Keratinocyte (primary cell): ENCODE data around the gene CCBE1. TPM values are rescaled to one million over a fixed set of nuclear protein-coding genes. Genes with fewer than 3 reads are reported as not detected.

Experiments
- DNase-seq: peaks from one replicate; pipeline ENCODE4 v3.0.0-alpha.2; 2011; ENCODE audit warnings: low read depth, missing footprints, low spot score
- FAIRE-seq: peaks from 2 replicates; lab custom pipeline; 2011; peaks lifted over from hg19 to GRCh38; lab: Jason Lieb, UNC
- H2AFZ ChIP-seq: 2 replicates; pipeline ENCODE4 v1.6.0; 2012; ENCODE audit warnings: low read length, control low read depth, inconsistent platforms; ENCODE audit not compliant: control insufficient read depth
- H3K27ac ChIP-seq: 2 replicates; pipeline ENCODE4 v1.5.1; 2011; ENCODE audit warnings: low read length; ENCODE audit not compliant: control insufficient read depth, insufficient read depth
- H3K27me3 ChIP-seq: 3 replicates; pipeline ENCODE4 v1.6.0; 2011; ENCODE audit warnings: low read length; ENCODE audit not compliant: control insufficient read depth, insufficient read depth; ENCODE audit errors: extremely low read depth
- H3K36me3 ChIP-seq, 2 experiments: 2 replicates in 1 of 2; 3 replicates in 1 of 2; pipeline ENCODE4 v1.5.1; 2011; ENCODE audit warnings: low read length in 2 of 2, mild to moderate bottlenecking in 1 of 2; ENCODE audit not compliant: control insufficient read depth in 2 of 2, insufficient read depth in 2 of 2; ENCODE audit errors: extremely low read depth in 1 of 2
- H3K4me1 ChIP-seq: 3 replicates; pipeline ENCODE4 v1.5.1; 2011; ENCODE audit warnings: low read length; ENCODE audit not compliant: control insufficient read depth, insufficient read depth; ENCODE audit errors: extremely low read depth
- H3K4me2 ChIP-seq: 3 replicates; pipeline ENCODE4 v1.6.0; 2011; ENCODE audit warnings: low read depth, low read length; ENCODE audit not compliant: control insufficient read depth, insufficient read depth; ENCODE audit errors: extremely low read depth
- H3K4me3 ChIP-seq, 3 experiments: fragments of 200-600 bp in 1 of 3; sonication (generic) in 1 of 3; 2 replicates in 2 of 3; 3 replicates in 1 of 3; pipeline ENCODE4 v1.5.1; 2011 to 2016; ENCODE audit warnings: low read length in 3 of 3, mild to moderate bottlenecking in 3 of 3, control low read depth in 2 of 3, inconsistent platforms in 1 of 3, low read depth in 1 of 3, mixed read lengths in 1 of 3, mixed run types in 1 of 3, moderate library complexity in 1 of 3; ENCODE audit not compliant: control insufficient read depth in 2 of 3, insufficient read depth in 2 of 3; ENCODE audit errors: extremely low read depth in 1 of 3
- H3K79me2 ChIP-seq: 2 replicates; pipeline ENCODE4 v1.6.0; 2012; ENCODE audit warnings: low read length; ENCODE audit not compliant: control insufficient read depth, insufficient read depth
- H3K9ac ChIP-seq: 3 replicates; pipeline ENCODE4 v1.6.0; 2011; ENCODE audit warnings: low read length; ENCODE audit not compliant: control insufficient read depth, insufficient read depth; ENCODE audit errors: extremely low read depth
- H3K9me1 ChIP-seq: 3 replicates; pipeline ENCODE4 v1.6.0; 2011; ENCODE audit warnings: low read length; ENCODE audit not compliant: control insufficient read depth, insufficient read depth; ENCODE audit errors: extremely low read depth
- H3K9me3 ChIP-seq: 2 replicates; pipeline ENCODE4 v1.5.1; 2012; ENCODE audit warnings: low read depth, low read length; ENCODE audit not compliant: control insufficient read depth
- H4K20me1 ChIP-seq: 3 replicates; pipeline ENCODE4 v1.6.0; 2011; ENCODE audit warnings: low read length; ENCODE audit not compliant: control insufficient read depth, insufficient read depth; ENCODE audit errors: extremely low read depth
- CTCF ChIP-seq, 3 experiments: IDR thresholded peaks in 1 of 3; conservative IDR thresholded peaks in 1 of 3; optimal IDR thresholded peaks in 1 of 3; 2 replicates in 2 of 3; 3 replicates in 1 of 3; pipeline versions ENCODE3 to v1.5.1; 2011; ENCODE audit warnings: low read length in 3 of 3, mild to moderate bottlenecking in 3 of 3, moderate library complexity in 2 of 3, control low read depth in 1 of 3, inconsistent platforms in 1 of 3; ENCODE audit not compliant: insufficient read depth in 2 of 3; ENCODE audit errors: extremely low read depth in 1 of 3
- EZH2 ChIP-seq: IDR thresholded peaks from one replicate; pipeline ENCODE4 v1.6.1; 2012; ENCODE audit warnings: inconsistent platforms, mild to moderate bottlenecking, low read length, moderate library complexity
- dilution Hi-C: fragments of 300-500 bp; cut with MboI; formaldehyde crosslinking; loops from one replicate; pipeline ENCODE4 v1.7.0; 2020; ENCODE audit warnings: low sequenced_read_pairs; ENCODE audit not compliant: extremely low pct_ligation_motif_present
- polyA plus RNA-seq, 5 experiments: library from polyadenylated mRNA; depleted of rRNA in 3 of 5; stranded (reverse) in 3 of 5; stranded (forward) in 1 of 5; unstranded in 1 of 5; fragments of >200 nt; gene quantifications; 1 replicate in 1 of 5; 2 replicates in 3 of 5; 3 replicates in 1 of 5; pipeline versions ENCODE4 v1.2.1 to v1.2.3, GENCODE V29; 2011 to 2012; ENCODE audit warnings: missing spikeins in 2 of 5, low read depth in 1 of 5, low replicate concordance in 1 of 5

CCBE1 gene
- polyA plus RNA-seq, 1 donor (not counting 4 experiments of a cell fraction or from before 2014, with no cell fraction given): 20.1 TPM

DNA sequence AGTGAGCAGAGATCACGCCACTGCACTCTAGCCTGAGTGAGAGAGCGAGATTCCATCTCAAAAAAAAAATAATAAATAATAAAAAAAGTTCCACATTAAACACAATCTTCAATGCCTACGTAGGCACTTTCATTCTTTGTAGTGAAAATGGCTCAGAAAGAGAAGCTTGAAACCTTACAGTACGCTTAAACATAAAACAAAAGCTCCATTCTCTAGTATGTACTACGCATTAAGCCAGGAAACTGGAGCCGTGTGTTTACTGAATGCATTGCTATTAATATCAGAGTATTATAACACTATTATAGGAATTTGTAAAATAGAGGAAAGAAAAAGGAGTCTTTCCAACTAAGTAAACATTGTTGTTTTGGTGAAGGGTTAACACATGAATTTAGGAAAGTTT lies 296.8 kb downstream of the CCBE1 start:
- peaks cover 4% of the 10 kb centered on the region for H3K4me1 ChIP-seq
- no peaks in the 10 kb centered on the region for H3K27me3 ChIP-seq
- no peak for DNase-seq
- dilution Hi-C loops: no loop called here
- no peak overlapping the region for H3K4me3 ChIP-seq
- no peak overlapping the region for H2AFZ ChIP-seq
- no peak for FAIRE-seq
- H4K20me1 ChIP-seq: no peaks in the 10 kb centered on the region
- no peak overlapping the region for H3K9ac ChIP-seq
- no peaks in the 10 kb centered on the region for H3K9me3 ChIP-seq
- no peaks in the 10 kb centered on the region for H3K79me2 ChIP-seq
- TF ChIP-seq EZH2: no peak
- no peak for TF ChIP-seq CTCF (optimal IDR thresholded peaks at IDR 0.05 in 1 of 3, IDR thresholded peaks at IDR 0.05 in 1 of 3, conservative IDR thresholded peaks at IDR 0.05 in 1 of 3; ENCODE audit: extremely low read depth in 1 of 3, insufficient read depth in 2 of 3, low read length in 3 of 3)
- no peaks in the 10 kb centered on the region for H3K9me1 ChIP-seq
- no peak overlapping the region for H3K4me2 ChIP-seq
- H3K36me3 ChIP-seq: no peaks in the 10 kb centered on the region
- H3K27ac ChIP-seq: no peak overlapping the region

DNA sequence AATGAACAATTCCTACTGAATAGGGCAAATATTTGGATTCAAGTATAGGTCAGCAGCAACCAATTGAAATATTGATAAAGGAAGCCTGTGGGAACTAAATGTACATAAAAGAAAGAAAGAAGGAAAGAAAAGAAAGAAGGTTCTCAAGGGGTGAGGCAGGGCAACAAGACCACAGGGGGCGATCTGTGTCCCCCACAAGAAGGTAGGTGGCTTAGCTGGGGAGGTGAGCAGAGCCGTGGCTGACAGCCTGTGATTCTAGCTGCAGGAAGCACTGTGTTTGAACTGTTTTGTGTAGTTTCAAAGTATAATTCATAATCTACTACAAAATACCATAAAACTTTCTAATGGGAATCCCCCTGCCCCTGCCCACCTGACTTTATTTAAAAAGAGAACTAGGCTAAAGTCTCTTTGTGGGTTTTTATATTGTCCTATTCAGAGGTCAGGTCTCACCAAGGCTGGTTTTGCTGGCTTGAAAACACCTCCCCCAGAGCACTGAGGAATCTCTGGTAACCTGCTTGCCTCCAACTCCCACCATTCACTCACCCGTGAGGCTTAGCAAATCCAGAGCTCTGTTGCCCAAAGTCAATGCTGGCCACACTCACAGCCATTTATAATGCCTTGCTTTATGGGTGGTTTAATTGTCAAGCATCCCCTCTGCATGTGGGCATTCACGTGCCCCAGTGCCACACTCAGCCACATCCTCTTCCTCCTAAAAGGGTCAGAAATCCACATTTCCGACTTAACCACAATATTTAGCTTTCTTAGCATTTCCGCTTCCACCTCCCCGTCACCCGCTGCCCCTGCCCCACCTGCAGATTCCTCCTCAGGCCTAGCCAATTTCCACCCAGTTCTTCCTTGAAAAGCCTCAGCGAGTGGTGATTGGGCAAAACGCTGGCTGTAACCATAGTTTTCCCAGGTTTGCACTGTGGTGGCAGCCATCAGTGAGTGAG lies 301.7 kb downstream of the CCBE1 start:
- no peaks in the 10 kb centered on the region for H3K36me3 ChIP-seq
- H2AFZ ChIP-seq: no peak overlapping the region
- H3K4me3 ChIP-seq: no peak overlapping the region
- H3K27ac ChIP-seq: no peak overlapping the region
- no peaks in the 10 kb centered on the region for H3K9me1 ChIP-seq
- no peaks in the 10 kb centered on the region for H4K20me1 ChIP-seq
- H3K9me3 ChIP-seq: no peaks in the 10 kb centered on the region
- H3K4me2 ChIP-seq: no peak overlapping the region
- H3K9ac ChIP-seq: no peak overlapping the region
- DNase-seq (no peak), FAIRE-seq (no peak)
- dilution Hi-C loops: no loop called here
- no peaks in the 10 kb centered on the region for H3K79me2 ChIP-seq
- TF ChIP-seq EZH2 (no peak), CTCF (optimal IDR thresholded peaks at IDR 0.05 in 1 of 3, IDR thresholded peaks at IDR 0.05 in 1 of 3, conservative IDR thresholded peaks at IDR 0.05 in 1 of 3; ENCODE audit: extremely low read depth in 1 of 3, insufficient read depth in 2 of 3, low read length in 3 of 3) (no peak)
- no peaks in the 10 kb centered on the region for H3K27me3 ChIP-seq
- H3K4me1 ChIP-seq: no peaks in the 10 kb centered on the region
